OCI-LY3 (cell line): ENCODE results near the gene FOCAD.

ENCODE experiments used
- H2AFZ ChIP-seq: fragments of 200-600, 300-600 bp; shearing (Covaris generic); 2 replicates; pipeline ENCODE4 v1.6.0; 2014; ENCODE audit warnings: antibody characterized with exemption, low read depth, low read length
- H3K27ac ChIP-seq: fragments of 200-600, 300-600 bp; sonication (generic); 2 replicates; pipeline ENCODE4 v1.5.1; 2014; ENCODE audit warnings: mild to moderate bottlenecking, low read length, moderate library complexity, mixed read lengths
- H3K27me3 ChIP-seq: fragments of 200-600, 300-600 bp; sonication (generic); 2 replicates; pipeline ENCODE4 v1.6.1; 2014; ENCODE audit warnings: low read depth, low read length, mixed read lengths
- H3K36me3 ChIP-seq: fragments of 200-600, 300-600 bp; sonication (generic); replicated peaks from 2 replicates; pipeline ENCODE3; 2014; ENCODE audit warnings: low read depth, low read length, mixed read lengths
- H3K4me1 ChIP-seq: fragments of 300-600, 200-600 bp; sonication (generic); 2 replicates; pipeline ENCODE4 v1.6.1; 2014; ENCODE audit warnings: low read length, mixed read lengths
- H3K4me2 ChIP-seq: fragments of 200-600, 300-600 bp; sonication (generic); 2 replicates; pipeline ENCODE4 v1.6.1; 2014; ENCODE audit warnings: low read length, mixed read lengths
- H3K4me3 ChIP-seq: fragments of 300-600, 200-600 bp; sonication (generic); 2 replicates; pipeline ENCODE4 v1.5.1; 2014; ENCODE audit warnings: antibody characterized with exemption, mild to moderate bottlenecking, low read length, moderate library complexity
- H3K79me2 ChIP-seq: fragments of 300-600, 200-600 bp; shearing (Covaris generic); 2 replicates; pipeline ENCODE4 v1.6.1; 2014; ENCODE audit warnings: mild to moderate bottlenecking, low read length, mixed read lengths
- H3K9ac ChIP-seq: fragments of 300-600, 200-600 bp; shearing (Covaris generic); 2 replicates; pipeline ENCODE4 v1.6.0; 2014; ENCODE audit warnings: mild to moderate bottlenecking, low read length, moderate library complexity
- H3K9me3 ChIP-seq: fragments of 200-600, 300-600 bp; shearing (Covaris generic); 2 replicates; pipeline ENCODE4 v1.6.1; 2014; ENCODE audit warnings: low read length, mixed read lengths; ENCODE audit not compliant: insufficient read depth
- H4K20me1 ChIP-seq: fragments of 200-600, 300-600 bp; sonication (generic); 2 replicates; pipeline ENCODE4 v1.6.1; 2016; ENCODE audit warnings: low read length, mixed read lengths; ENCODE audit not compliant: insufficient read depth
- CTCF ChIP-seq: fragments of 200-600, 300-600 bp; sonication (generic); IDR thresholded peaks from 2 replicates; pipeline ENCODE4 v1.5.1; 2014; ENCODE audit warnings: antibody characterized with exemption, low read length, low read depth
- EZH2phosphoT487 ChIP-seq: fragments of 200-600 bp; shearing (Covaris generic); IDR thresholded peaks from 2 replicates; pipeline ENCODE4 v1.6.1; 2018; ENCODE audit warnings: antibody characterized with exemption, mixed run types, low read depth

FOCAD gene

DNA sequence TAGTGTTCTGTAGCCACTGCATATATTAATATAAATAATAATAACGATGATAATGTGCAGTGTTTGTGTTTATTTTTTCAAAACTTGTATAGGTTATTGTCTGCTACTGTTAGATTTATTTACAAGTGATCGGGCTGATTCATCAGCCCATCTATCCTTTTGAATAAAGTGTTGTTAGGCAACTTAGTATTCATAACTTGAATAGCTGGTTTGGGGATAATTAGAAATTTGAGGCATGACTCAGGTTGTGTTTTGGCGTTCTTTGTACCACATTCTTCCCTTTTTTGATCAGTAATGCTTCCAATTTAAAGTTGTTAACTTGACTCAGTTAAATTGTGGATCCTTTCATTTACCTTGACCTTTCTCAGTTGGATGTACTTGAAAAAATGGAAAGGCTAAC lies 69.7 kb downstream of the FOCAD start:
- Histone ChIP-seq H3K9ac (no peak overlapping the region), H3K36me3 (no peaks in the 10 kb centered on the region), H3K4me2 (no peak overlapping the region), H3K4me1 (no peaks in the 10 kb centered on the region), H2AFZ (no peak overlapping the region), H3K79me2 (no peaks in the 10 kb centered on the region), H3K4me3 (no peak overlapping the region), H4K20me1 (no peaks in the 10 kb centered on the region), H3K9me3 (no peaks in the 10 kb centered on the region), H3K27me3 (no peaks in the 10 kb centered on the region), H3K27ac (no peak overlapping the region)
- TF ChIP-seq CTCF (no peak), EZH2phosphoT487 (no peak)

GRCh38 chr9:20754556-20754955 lies 70.5 kb downstream of the FOCAD start:
- Histone ChIP-seq H3K4me1 (no peaks in the 10 kb centered on the region), H3K4me3 (no peak overlapping the region), H4K20me1 (no peaks in the 10 kb centered on the region), H3K79me2 (no peaks in the 10 kb centered on the region), H3K9me3 (no peaks in the 10 kb centered on the region), H3K4me2 (no peak overlapping the region), H3K9ac (no peak overlapping the region), H3K27me3 (no peaks in the 10 kb centered on the region), H3K36me3 (no peaks in the 10 kb centered on the region), H3K27ac (no peak overlapping the region), H2AFZ (no peak overlapping the region)
- TF ChIP-seq EZH2phosphoT487, result no peak
- no peak for TF ChIP-seq CTCF

GRCh38 chr9:20760246-20760891 lies 76.3 kb downstream of the FOCAD start:
- Histone ChIP-seq H3K4me2 (no peak overlapping the region), H3K27ac (no peak overlapping the region), H3K9me3 (no peaks in the 10 kb centered on the region), H3K27me3 (no peaks in the 10 kb centered on the region), H2AFZ (no peak overlapping the region), H3K9ac (no peak overlapping the region), H3K4me1 (no peaks in the 10 kb centered on the region), H3K36me3 (peaks cover 2% of the 10 kb centered on the region), H3K79me2 (no peaks in the 10 kb centered on the region), H3K4me3 (no peak overlapping the region), H4K20me1 (no peaks in the 10 kb centered on the region)
- TF ChIP-seq CTCF (no peak), EZH2phosphoT487 (no peak)

- Histone ChIP-seq H3K9ac (no peak overlapping the region), H4K20me1 (no peaks in the 10 kb centered on the region), H3K4me1 (no peaks in the 10 kb centered on the region), H3K36me3 (peaks cover 9% of the 10 kb centered on the region), H3K79me2 (no peaks in the 10 kb centered on the region), H3K4me3 (no peak overlapping the region), H3K27me3 (no peaks in the 10 kb centered on the region), H3K4me2 (no peak overlapping the region), H2AFZ (no peak overlapping the region), H3K9me3 (no peaks in the 10 kb centered on the region), H3K27ac (no peak overlapping the region)
- TF ChIP-seq EZH2phosphoT487 (no peak), CTCF (no peak)
Observed at GRCh38 chr9:20770947-20771346, 86.9 kb downstream of the FOCAD start.
